MCF 10A (cell line): ENCODE measurements around the gene MOSMO. TPM values are rescaled to one million over a fixed set of nuclear protein-coding genes. Genes with fewer than 3 reads are reported as not detected.

Source experiments
- BruUV-seq: library from RNA; stranded (reverse); fragments of 400-500 nt; replicated peaks from 2 replicates; lab custom pipeline; 2021; lab: Mats Ljungman, UMichigan
- CTCF ChIA-PET: fragments of 300-600 bp; sonication (Branson Sonifier 250); formaldehyde crosslinking; extraction: SDS; loops from one replicate; lab custom pipeline; 2021; ENCODE audit warnings: antibody characterized with exemption, inconsistent platforms; lab: Yijun Ruan, JAX
- POLR2A ChIA-PET: fragments of 300-600, 350-650 bp; sonication (Branson Sonifier 250); formaldehyde crosslinking; extraction: SDS; loops from one replicate; lab custom pipeline; 2020; ENCODE audit warnings: antibody characterized with exemption, inconsistent platforms; lab: Yijun Ruan, JAX
- DNase-seq: peaks from one replicate; pipeline ENCODE4 v3.0.0-alpha.2; 2018; ENCODE audit not compliant: unreplicated experiment
- H3K27ac Mint-ChIP-seq: one replicate; pipeline ENCODE4 v1.8.0; 2022; ENCODE audit warnings: mild to moderate bottlenecking, low read depth, mixed read lengths; ENCODE audit not compliant: unreplicated experiment
- H3K27me3 Mint-ChIP-seq: one replicate; pipeline ENCODE4 v1.8.0; 2022; ENCODE audit warnings: mixed read lengths; ENCODE audit not compliant: insufficient read depth, unreplicated experiment
- H3K36me3 Mint-ChIP-seq: one replicate; pipeline ENCODE4 v1.8.0; 2022; ENCODE audit warnings: mild to moderate bottlenecking, moderate library complexity, mixed read lengths; ENCODE audit not compliant: insufficient read depth, unreplicated experiment
- H3K4me1 Mint-ChIP-seq: one replicate; pipeline ENCODE4 v1.8.0; 2022; ENCODE audit warnings: mixed read lengths; ENCODE audit not compliant: insufficient read depth, unreplicated experiment
- H3K4me3 Mint-ChIP-seq: one replicate; pipeline ENCODE4 v1.8.0; 2022; ENCODE audit warnings: mild to moderate bottlenecking, moderate library complexity, mixed read lengths; ENCODE audit not compliant: unreplicated experiment
- H3K9me3 Mint-ChIP-seq: one replicate; pipeline ENCODE4 v1.8.0; 2022; ENCODE audit warnings: mixed read lengths; ENCODE audit not compliant: unreplicated experiment
- intact Hi-C: fragments of 100-400 bp; cut with micrococcal nuclease; formaldehyde crosslinking; loops from 2 replicates; pipeline ENCODE4 v1.14.1; 2022
- total RNA-seq: library from RNA; stranded (reverse); gene quantifications from 2 replicates; pipeline ENCODE4 v1.2.3, GENCODE V29; 2022
- TF ChIP-seq, protein P1 (sequence below): fragments of 200-600 bp; IDR thresholded peaks from one replicate; pipeline ENCODE4 v1.8.0; 2022; ENCODE audit warnings: antibody characterized with exemption, mild to moderate bottlenecking; ENCODE audit not compliant: unreplicated experiment

The MOSMO gene
- total RNA-seq, 1 experiment from 2014 or later, result 16.4 TPM

DNA sequence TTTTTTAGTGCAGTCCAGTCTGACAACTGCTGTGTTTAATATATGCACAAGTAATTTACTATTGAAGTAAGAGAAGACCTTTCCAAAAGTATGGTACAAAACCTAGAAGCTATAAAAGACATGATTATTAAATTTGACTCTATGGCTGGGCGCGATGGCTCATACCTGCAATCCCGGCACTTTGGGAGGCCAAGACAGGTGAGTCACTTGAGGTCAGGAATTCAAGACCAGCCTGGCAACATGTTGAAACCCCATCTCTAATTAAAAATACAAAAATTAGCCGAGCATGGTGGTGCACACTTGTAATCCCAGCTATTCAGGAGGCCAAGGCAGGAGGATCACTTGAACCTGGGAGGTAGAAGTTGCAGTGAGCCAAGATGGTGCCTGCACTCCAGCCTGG is 43.1 kb downstream of the MOSMO start:
- H3K9me3 Mint-ChIP-seq, result no peaks in the 10 kb centered on the region
- no peak overlapping the region for H3K27ac Mint-ChIP-seq
- H3K27me3 Mint-ChIP-seq, result no peaks in the 10 kb centered on the region
- intact Hi-C loops, result no loop called here
- no peaks in the 10 kb centered on the region for H3K36me3 Mint-ChIP-seq
- BruUV-seq, result no TSS peak
- POLR2A ChIA-PET, result interaction anchor here (0.6 to 3.2 kb wide), 9 partner anchors 8 to 49 kb away, joined by 3 to 13 read pairs (median 3); no protein-coding TSS in a partner anchor
- CTCF ChIA-PET, result interaction anchor here (0.5 to 2.7 kb wide), 5 partner anchors 10 to 410 kb away, joined by 3 to 9 read pairs (median 4); no protein-coding TSS in a partner anchor
- H3K4me3 Mint-ChIP-seq, result no peak overlapping the region
- peak; percentile 51 for DNase-seq
- TF ChIP-seq, protein P1, sequence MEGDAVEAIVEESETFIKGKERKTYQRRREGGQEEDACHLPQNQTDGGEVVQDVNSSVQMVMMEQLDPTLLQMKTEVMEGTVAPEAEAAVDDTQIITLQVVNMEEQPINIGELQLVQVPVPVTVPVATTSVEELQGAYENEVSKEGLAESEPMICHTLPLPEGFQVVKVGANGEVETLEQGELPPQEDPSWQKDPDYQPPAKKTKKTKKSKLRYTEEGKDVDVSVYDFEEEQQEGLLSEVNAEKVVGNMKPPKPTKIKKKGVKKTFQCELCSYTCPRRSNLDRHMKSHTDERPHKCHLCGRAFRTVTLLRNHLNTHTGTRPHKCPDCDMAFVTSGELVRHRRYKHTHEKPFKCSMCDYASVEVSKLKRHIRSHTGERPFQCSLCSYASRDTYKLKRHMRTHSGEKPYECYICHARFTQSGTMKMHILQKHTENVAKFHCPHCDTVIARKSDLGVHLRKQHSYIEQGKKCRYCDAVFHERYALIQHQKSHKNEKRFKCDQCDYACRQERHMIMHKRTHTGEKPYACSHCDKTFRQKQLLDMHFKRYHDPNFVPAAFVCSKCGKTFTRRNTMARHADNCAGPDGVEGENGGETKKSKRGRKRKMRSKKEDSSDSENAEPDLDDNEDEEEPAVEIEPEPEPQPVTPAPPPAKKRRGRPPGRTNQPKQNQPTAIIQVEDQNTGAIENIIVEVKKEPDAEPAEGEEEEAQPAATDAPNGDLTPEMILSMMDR, result no peak
- H3K4me1 Mint-ChIP-seq, result no peaks in the 10 kb centered on the region

DNA sequence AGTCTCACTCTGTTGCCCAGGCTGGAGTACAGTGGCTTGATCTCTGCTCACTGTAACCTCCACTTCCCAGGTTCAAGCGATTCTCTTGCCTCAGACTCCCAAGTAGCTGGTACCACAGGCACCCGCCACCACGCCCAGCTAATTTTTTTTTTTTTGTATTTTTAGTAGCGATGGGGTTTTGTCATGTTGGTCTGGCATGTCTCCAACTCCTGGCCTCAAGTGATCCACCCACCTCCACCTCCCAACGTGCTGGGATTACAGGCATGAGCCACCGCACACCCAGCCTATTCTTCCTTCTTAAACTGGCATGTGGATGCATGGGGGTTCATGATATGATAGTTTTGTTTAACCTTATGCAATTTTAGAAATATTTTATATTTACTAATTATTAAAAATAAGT is 45.1 kb downstream of the MOSMO start:
- no peaks in the 10 kb centered on the region for H3K4me1 Mint-ChIP-seq
- no peaks in the 10 kb centered on the region for H3K9me3 Mint-ChIP-seq
- BruUV-seq, result no TSS peak
- peak; percentile 51 for DNase-seq
- ChIA-PET POLR2A (no interaction called here), CTCF (no interaction called here)
- H3K36me3 Mint-ChIP-seq, result no peaks in the 10 kb centered on the region
- TF ChIP-seq, protein P1, result no peak
- no peak overlapping the region for H3K4me3 Mint-ChIP-seq
- intact Hi-C loops, result no loop called here
- peak overlapping the region; percentile 22 for H3K27ac Mint-ChIP-seq
- no peaks in the 10 kb centered on the region for H3K27me3 Mint-ChIP-seq

DNA sequence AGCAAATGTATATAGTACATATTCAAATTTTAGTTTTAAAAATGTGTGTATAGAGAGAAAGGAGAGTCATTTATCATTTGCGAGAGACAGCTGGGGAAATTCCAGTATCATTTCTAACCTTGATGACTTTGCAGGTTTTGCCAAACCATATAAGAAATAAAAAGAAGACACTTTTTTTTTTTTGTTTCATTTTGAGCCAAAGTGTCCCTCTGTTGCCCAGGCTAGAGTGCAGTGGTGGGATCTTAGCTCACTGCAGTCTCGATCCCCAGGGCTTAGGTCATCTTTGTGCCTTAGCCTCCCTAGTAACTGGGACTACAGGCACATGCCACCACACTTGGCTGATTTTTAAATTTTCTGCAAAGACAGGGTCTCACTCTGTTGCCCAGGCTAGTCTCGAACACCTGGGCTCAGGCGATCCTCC is 46.0 kb downstream of the MOSMO start:
- no peaks in the 10 kb centered on the region for H3K27me3 Mint-ChIP-seq
- POLR2A ChIA-PET, result interaction anchor here (0.6 kb wide), 1 partner anchor 13 kb away, joined by 3 read pairs; no protein-coding TSS in a partner anchor
- H3K36me3 Mint-ChIP-seq, result no peaks in the 10 kb centered on the region
- no peaks in the 10 kb centered on the region for H3K4me1 Mint-ChIP-seq
- no TSS peak for BruUV-seq
- CTCF ChIA-PET, result interaction anchor here (0.6 to 0.7 kb wide), 2 partner anchors 11 kb away, joined by 3 to 5 read pairs; no protein-coding TSS in a partner anchor
- intact Hi-C loops, result no loop called here
- DNase-seq, result no peak
- H3K27ac Mint-ChIP-seq, result no peak overlapping the region
- TF ChIP-seq, protein P1, result no peak
- no peak overlapping the region for H3K4me3 Mint-ChIP-seq
- H3K9me3 Mint-ChIP-seq, result no peaks in the 10 kb centered on the region

DNA sequence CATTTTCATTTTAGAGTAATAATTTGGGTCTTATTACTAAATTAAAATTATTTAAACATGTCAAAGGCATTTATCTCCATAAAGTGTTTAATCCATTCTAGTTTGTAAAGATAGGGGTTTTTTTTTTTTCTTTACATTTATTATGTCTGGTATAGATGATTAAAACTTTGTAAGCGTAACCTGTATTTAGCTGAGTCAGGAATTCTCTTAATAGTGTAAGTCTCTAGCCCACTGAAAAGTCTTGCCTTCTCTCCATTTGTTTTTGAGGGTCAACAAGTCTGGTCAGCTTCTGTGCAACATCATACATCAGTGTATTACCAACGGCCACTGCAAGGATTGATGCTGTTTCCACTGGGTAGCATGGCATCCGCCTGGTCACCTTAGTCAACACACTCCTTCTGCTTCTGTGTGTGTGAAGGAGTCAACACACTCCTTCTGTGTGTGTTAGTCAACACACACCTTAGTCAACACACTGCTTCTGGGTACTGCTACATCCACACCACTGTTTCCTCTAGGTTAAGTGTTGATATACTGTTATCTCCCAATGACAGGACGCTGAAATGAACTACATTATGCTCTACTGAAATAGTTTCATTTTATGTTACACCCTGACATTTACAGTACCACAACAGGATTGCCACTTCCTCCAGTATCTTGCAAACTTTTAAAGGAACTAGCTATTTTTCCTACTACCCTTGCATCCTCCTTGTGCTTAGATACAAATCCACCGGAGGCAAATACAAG is 47.1 kb downstream of the MOSMO start:
- TF ChIP-seq, protein P1, result no peak
- intact Hi-C loops, result no loop called here
- no peak overlapping the region for H3K4me3 Mint-ChIP-seq
- H3K27me3 Mint-ChIP-seq, result no peaks in the 10 kb centered on the region
- H3K9me3 Mint-ChIP-seq, result no peaks in the 10 kb centered on the region
- CTCF ChIA-PET, result interaction anchor here (0.7 to 2.0 kb wide), 2 partner anchors 23 to 245 kb away, joined by 4 to 11 read pairs; no protein-coding TSS in a partner anchor
- no peak for DNase-seq
- no TSS peak for BruUV-seq
- H3K4me1 Mint-ChIP-seq, result no peaks in the 10 kb centered on the region
- H3K27ac Mint-ChIP-seq, result no peak overlapping the region
- H3K36me3 Mint-ChIP-seq, result no peaks in the 10 kb centered on the region
- POLR2A ChIA-PET, result interaction anchor here (0.7 to 1.4 kb wide), 3 partner anchors 10 to 104 kb away, joined by 3 to 6 read pairs (median 4); no protein-coding TSS in a partner anchor
